ENCODE results near the gene SHMT2. TPM values are rescaled to one million over a fixed set of nuclear protein-coding genes. Genes with fewer than 3 reads are reported as not detected.

Gene SHMT2
- total and polyA plus RNA-seq, 2 donors (not counting 3 experiments of a cell fraction or from before 2014, with no cell fraction given) = 155 to 243 TPM

- H3K27me3 ChIP-seq (ENCODE audit: control insufficient read depth in 2 of 2, insufficient read depth in 2 of 2, low read length in 2 of 2) = peaks cover 55 to 58% of the 10 kb centered on the region in 2 experiments
- H3K9ac ChIP-seq (replicated peaks; ENCODE audit: extremely low read depth, insufficient read depth, low read length) = no peak overlapping the region
- no TSS peak for BruUV-seq (replicated peaks)
- FAIRE-seq (peak; percentile 93), DNase-seq (ENCODE audit: low read depth, low spot score) (peak; percentile 86)
- peaks cover 0 to under 1% of the 10 kb centered on the region in 2 experiments for H3K36me3 ChIP-seq (ENCODE audit: control insufficient read depth in 2 of 2, extremely low read depth in 1 of 2, insufficient read depth in 2 of 2, low read length in 2 of 2)
- H3K27ac ChIP-seq (ENCODE audit: insufficient read depth, low read depth, low read length) = no peak overlapping the region
- H2AFZ ChIP-seq (ENCODE audit: low read depth, low read length) = peak overlapping the region; percentile 75
- H4K20me1 ChIP-seq (replicated peaks; ENCODE audit: control insufficient read depth, extremely low read depth, insufficient read depth, low read length) = no peaks in the 10 kb centered on the region
- no peaks in the 10 kb centered on the region for H3K9me1 ChIP-seq (replicated peaks; ENCODE audit: control insufficient read depth, extremely low read depth, insufficient read depth, low read length)
- dilution Hi-C loops (cut with MboI; ENCODE audit: extremely low pct_ligation_motif_present, low sequenced_read_pairs) (no loop called here), intact Hi-C loops (cut with micrococcal nuclease) (loop anchor here (1.0 to 2.0 kb wide), 3 partner anchors 9 to 25 kb away; no protein-coding TSS in a partner anchor)
- CTCF ChIA-PET = interaction anchor here (0.6 to 10.7 kb wide), 10 partner anchors 9 to 53 kb away, joined by 3 to 214 read pairs (median 7); partner anchors contain the start of genes NXPH4, SHMT2 and STAC3
- no peaks in the 10 kb centered on the region for H3K79me2 ChIP-seq (ENCODE audit: control insufficient read depth, insufficient read depth, low read length)
- no peaks in the 10 kb centered on the region for H3K9me3 ChIP-seq (replicated peaks; ENCODE audit: control insufficient read depth, insufficient read depth, low read length)
- H3K4me3 ChIP-seq (replicated peaks in 1 of 3; ENCODE audit: insufficient read depth in 1 of 3, low read depth in 1 of 3, low read length in 3 of 3) = peak overlapping the region in 2 of 3 experiments; percentile 3 to 35
- TF ChIP-seq CTCF (IDR thresholded peaks at IDR 0.05; ENCODE audit: extremely low read depth in 1 of 2, insufficient read depth in 1 of 2, low read depth in 1 of 2, low read length in 2 of 2) = peak; percentile 100
- TF ChIP-seq GATA2 (IDR thresholded peaks at IDR 0.05; ENCODE audit: insufficient read depth, insufficient read length, low read depth, low read length) = no peak
- no peak for TF ChIP-seq JUN (IDR thresholded peaks at IDR 0.05; ENCODE audit: borderline replicate concordance, insufficient read depth, insufficient read length, low read depth)
- no peak for TF ChIP-seq MYC (IDR thresholded peaks at IDR 0.05; ENCODE audit: low read depth, low read length)
- TF ChIP-seq FOS (IDR thresholded peaks at IDR 0.05; ENCODE audit: borderline replicate concordance, insufficient read depth, low read length) = no peak
- peak; percentile 44 for TF ChIP-seq EZH2 (IDR thresholded peaks at IDR 0.05; ENCODE audit: borderline replicate concordance, low read depth, low read length, severe bottlenecking)
- no peak for TF ChIP-seq MAX (IDR thresholded peaks at IDR 0.05; ENCODE audit: insufficient read depth, insufficient read length)
- no peak for TF ChIP-seq POLR2A (IDR thresholded peaks at IDR 0.05; ENCODE audit: low read depth, low read length)
- TF ChIP-seq POLR2AphosphoS5 (IDR thresholded peaks at IDR 0.05; ENCODE audit: insufficient read depth, low read depth, low read length) = peak; percentile 65
- H3K4me2 ChIP-seq (ENCODE audit: insufficient read depth, low read length) = peak overlapping the region; percentile 72
- peaks cover 28% of the 10 kb centered on the region for H3K4me1 ChIP-seq (ENCODE audit: control insufficient read depth, extremely low read depth, insufficient read depth, low read length)
- POLR2A ChIA-PET = interaction anchor here (1.0 kb wide), 1 partner anchor 9 kb away, joined by 3 read pairs; the partner anchor contains the start of gene SHMT2
Measured at GRCh38 chr12:57238854-57239554, 9.5 kb downstream of the SHMT2 start.
